Osteocyte (in vitro differentiated cells): Measurements from ENCODE around the gene FHL2. TPM values are rescaled to one million over a fixed set of nuclear protein-coding genes. Genes with fewer than 3 reads are reported as not detected.

ENCODE experiments used
- DNase-seq: peaks from one replicate; pipeline ENCODE4 v3.0.0; 2021; ENCODE audit warnings: mixed read lengths; ENCODE audit not compliant: unreplicated experiment; ENCODE audit errors: extremely low spot score
- H3K27ac Mint-ChIP-seq: one replicate; pipeline ENCODE4 v1.8.0; 2021; ENCODE audit warnings: mild to moderate bottlenecking, mixed read lengths; ENCODE audit not compliant: unreplicated experiment
- H3K27me3 Mint-ChIP-seq: one replicate; pipeline ENCODE4 v1.8.0; 2021; ENCODE audit warnings: mixed read lengths; ENCODE audit not compliant: unreplicated experiment
- H3K36me3 Mint-ChIP-seq: one replicate; pipeline ENCODE4 v1.8.0; 2021; ENCODE audit warnings: mixed read lengths; ENCODE audit not compliant: unreplicated experiment
- H3K4me1 Mint-ChIP-seq: one replicate; pipeline ENCODE4 v1.8.0; 2021; ENCODE audit warnings: mixed read lengths; ENCODE audit not compliant: unreplicated experiment
- H3K4me3 Mint-ChIP-seq: one replicate; pipeline ENCODE4 v1.8.0; 2021; ENCODE audit warnings: mild to moderate bottlenecking, moderate library complexity, mixed read lengths; ENCODE audit not compliant: unreplicated experiment
- H3K9me3 Mint-ChIP-seq: one replicate; pipeline ENCODE4 v1.8.0; 2021; ENCODE audit warnings: mixed read lengths; ENCODE audit not compliant: unreplicated experiment
- CTCF ChIP-seq: fragments of 200-600 bp; sonication (generic); IDR thresholded peaks from 2 replicates; pipeline ENCODE4 v1.5.0; 2021; ENCODE audit warnings: antibody characterized with exemption, mild to moderate bottlenecking, moderate library complexity
- total RNA-seq: library from RNA; stranded (reverse); gene quantifications from 2 replicates; pipeline ENCODE4 v1.2.1, GENCODE V29; 2021

FHL2 gene
- total RNA-seq, 1 donor from 2014 or later = 76.8 TPM

- Mint-ChIP-seq H3K4me3 (no peak overlapping the region), H3K9me3 (no peaks in the 10 kb centered on the region), H3K27ac (peak overlapping the region; percentile 94), H3K36me3 (peaks cover 37% of the 10 kb centered on the region), H3K4me1 (peaks cover 74% of the 10 kb centered on the region), H3K27me3 (no peaks in the 10 kb centered on the region)
- DNase-seq = no peak
- TF ChIP-seq CTCF = no peak
These were observed 3.8 kb downstream of the FHL2 start for GRCh38 chr2:105394951-105395611.

- DNase-seq = no peak
- no peak for TF ChIP-seq CTCF
- Mint-ChIP-seq H3K27me3 (no peaks in the 10 kb centered on the region), H3K4me1 (peaks cover 90% of the 10 kb centered on the region), H3K36me3 (peaks cover 40% of the 10 kb centered on the region), H3K27ac (no peak overlapping the region), H3K4me3 (no peak overlapping the region), H3K9me3 (no peaks in the 10 kb centered on the region)
These were observed 5.3 kb downstream of the FHL2 start for GRCh38 chr2:105393373-105394055.

GRCh38 chr2:105391763-105392662, 6.8 kb downstream of the FHL2 start:
- H3K9me3 Mint-ChIP-seq = no peaks in the 10 kb centered on the region
- peaks cover 44% of the 10 kb centered on the region for H3K36me3 Mint-ChIP-seq
- no peak for DNase-seq
- no peak overlapping the region for H3K27ac Mint-ChIP-seq
- no peak for TF ChIP-seq CTCF
- no peak overlapping the region for H3K4me3 Mint-ChIP-seq
- peaks cover 95% of the 10 kb centered on the region for H3K4me1 Mint-ChIP-seq
- no peaks in the 10 kb centered on the region for H3K27me3 Mint-ChIP-seq

- Mint-ChIP-seq H3K9me3 (no peaks in the 10 kb centered on the region), H3K4me3 (no peak overlapping the region), H3K27ac (peak overlapping the region; percentile 89), H3K4me1 (peaks cover 87% of the 10 kb centered on the region), H3K27me3 (no peaks in the 10 kb centered on the region), H3K36me3 (peaks cover 46% of the 10 kb centered on the region)
- no peak for TF ChIP-seq CTCF
- no peak for DNase-seq
These were observed 7.7 kb downstream of the FHL2 start for GRCh38 chr2:105391058-105391627.
